Stimulated activated CD4-positive, alpha-beta T cell treated with anti-CD3 and anti-CD28 coated beads, Interleukin-1b, Interleukin-23, amount 100 ng/mL, for 48 hours (primary cell): ENCODE measurements around the gene FUT8.

Experiments
- DNase-seq: peaks from one replicate; pipeline ENCODE4 v3.0.0-alpha.2; 2020

The FUT8 gene

DNA sequence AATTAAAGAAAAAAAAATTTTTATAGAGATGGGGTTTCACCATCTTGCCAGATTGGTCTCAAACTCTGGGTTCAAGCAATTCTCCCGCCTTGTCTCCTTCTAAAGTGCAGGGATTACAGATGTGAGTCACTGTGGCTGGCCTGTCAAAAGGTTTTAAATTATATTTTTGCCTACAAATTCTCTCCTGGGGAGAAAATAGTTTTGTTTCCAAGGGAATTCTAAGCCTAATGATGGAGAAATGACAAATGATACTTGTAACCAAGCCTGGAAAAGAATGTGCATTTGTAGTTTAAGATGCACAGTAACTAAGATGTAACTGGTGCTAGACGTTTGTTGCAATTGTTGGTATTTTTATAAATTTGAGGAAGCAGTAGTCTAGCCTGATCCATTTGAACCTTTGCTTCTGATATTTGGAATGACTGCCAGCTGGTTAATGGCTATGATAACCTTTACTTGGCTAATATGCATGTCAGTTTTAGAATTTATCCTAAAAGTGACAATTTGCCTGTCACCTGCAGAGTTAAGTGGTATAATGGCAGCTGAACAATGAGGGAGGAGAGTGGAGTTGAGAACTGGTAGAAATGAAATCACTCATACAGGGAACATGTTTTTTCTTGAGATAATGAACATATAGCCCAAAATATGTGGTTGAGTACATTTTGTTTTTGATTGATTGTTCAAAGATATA lies 148.0 kb downstream of the FUT8 start:
- no peak for DNase-seq

DNA sequence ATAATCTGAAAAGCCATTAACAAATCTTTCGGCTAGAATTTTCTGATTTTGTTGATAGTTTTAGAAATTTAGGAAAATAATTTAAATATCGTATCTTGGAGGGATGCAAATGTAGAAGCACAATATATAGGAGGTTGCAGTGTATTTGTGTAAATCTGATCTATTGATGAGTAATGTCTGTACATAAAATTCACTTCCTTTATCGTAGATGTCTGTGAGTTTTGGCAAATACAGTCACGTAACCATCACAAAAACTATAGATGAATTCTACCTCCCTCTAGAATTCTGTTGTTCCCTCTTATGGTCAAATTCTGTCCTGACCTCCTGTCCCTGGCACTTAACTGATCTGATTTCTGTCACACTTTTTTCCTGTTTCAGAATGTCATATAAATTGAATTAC lies 151.8 kb downstream of the FUT8 start:
- no peak for DNase-seq

- DNase-seq: no peak
These were observed 153.4 kb downstream of the FUT8 start for GRCh38 chr14:65565948-65566347.

- no peak for DNase-seq
These were observed 154.4 kb downstream of the FUT8 start for GRCh38 chr14:65566820-65567522.

DNA sequence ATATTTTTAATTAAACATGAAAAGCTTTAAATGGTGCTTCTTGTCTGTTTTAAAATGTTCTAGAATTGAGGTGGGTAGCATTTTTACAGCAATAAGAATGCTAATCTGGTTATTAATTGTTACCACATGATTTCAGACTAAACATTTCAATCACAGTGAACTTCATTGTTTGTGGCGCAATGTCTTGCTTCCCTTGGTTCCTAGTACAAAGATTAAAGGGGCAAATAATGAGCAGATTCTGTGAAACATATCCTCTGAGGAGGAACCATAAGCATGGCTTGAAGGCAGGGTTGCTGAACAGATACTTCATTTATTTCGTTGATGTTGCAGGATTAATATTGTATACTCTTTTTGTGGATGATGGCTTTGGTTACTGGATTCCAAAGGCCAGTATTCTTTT lies 162.1 kb downstream of the FUT8 start:
- no peak for DNase-seq

- DNase-seq: no peak
These were observed 162.9 kb downstream of the FUT8 start for GRCh38 chr14:65575389-65575788.

GRCh38 chr14:65580973-65581372 lies 168.4 kb downstream of the FUT8 start:
- no peak for DNase-seq

- DNase-seq: no peak
These were observed 168.8 kb downstream of the FUT8 start for GRCh38 chr14:65581378-65581777.

DNA sequence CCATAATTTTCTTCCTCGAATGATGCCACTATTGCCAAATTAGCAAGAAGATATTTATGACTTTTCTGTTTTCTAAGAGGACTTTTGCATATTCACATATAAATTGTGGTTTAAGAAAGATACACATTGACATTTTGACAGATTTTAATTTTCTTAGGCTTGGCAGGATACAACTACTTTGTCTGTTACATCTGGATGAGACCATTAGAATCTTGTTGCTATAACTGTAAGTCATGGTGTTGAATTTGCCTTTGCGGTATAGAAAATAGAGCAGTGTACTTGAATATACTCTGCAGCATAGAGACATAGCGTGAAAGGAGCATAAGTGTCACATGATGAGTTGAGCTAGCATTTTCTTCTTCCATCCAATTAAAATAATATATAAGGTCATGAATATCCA lies 169.3 kb downstream of the FUT8 start:
- no peak for DNase-seq

- DNase-seq: no peak
These were observed 172.7 kb downstream of the FUT8 start for GRCh38 chr14:65585216-65585615.

- no peak for DNase-seq
These were observed 176.1 kb downstream of the FUT8 start for GRCh38 chr14:65588426-65589140.

- DNase-seq: no peak
These were observed 181.8 kb downstream of the FUT8 start for GRCh38 chr14:65594153-65594881.

DNA sequence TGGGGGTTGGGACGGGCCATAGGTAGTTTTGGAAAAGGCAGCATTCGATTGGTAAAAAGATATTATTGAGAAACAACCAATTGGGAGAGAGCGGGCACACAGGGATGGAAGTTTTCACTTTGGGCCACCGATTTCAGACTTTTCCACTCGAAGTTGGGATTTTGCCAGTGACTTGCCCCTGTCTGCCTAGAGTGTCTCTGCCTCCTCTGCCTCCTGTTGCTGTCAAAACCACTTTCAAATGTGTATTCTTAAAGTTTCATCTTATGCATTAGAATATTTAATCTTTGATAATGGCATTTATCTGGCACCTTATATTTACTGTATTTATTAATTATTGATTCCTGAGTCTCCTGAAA lies 182.3 kb downstream of the FUT8 start:
- no peak for DNase-seq

GRCh38 chr14:65599375-65599774 lies 186.8 kb downstream of the FUT8 start:
- no peak for DNase-seq

DNA sequence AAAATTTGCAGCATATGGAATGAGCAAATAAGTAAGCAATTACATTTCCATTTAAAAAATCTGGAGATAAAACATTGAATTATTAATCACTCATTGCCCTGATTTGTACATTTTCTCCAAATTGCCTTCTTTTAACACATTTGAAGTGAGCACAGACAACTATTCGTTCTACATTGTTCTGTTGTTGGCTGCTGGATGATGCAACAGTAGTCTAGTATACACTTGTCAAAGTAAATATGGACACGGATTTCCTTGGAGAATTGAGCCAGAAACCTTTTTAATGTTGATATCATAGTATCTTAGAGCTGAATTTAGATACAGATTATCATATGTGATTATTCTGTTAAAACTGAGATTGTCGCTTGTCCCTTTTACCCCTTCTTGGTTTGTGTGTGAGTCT lies 188.2 kb downstream of the FUT8 start:
- DNase-seq: no peak

DNA sequence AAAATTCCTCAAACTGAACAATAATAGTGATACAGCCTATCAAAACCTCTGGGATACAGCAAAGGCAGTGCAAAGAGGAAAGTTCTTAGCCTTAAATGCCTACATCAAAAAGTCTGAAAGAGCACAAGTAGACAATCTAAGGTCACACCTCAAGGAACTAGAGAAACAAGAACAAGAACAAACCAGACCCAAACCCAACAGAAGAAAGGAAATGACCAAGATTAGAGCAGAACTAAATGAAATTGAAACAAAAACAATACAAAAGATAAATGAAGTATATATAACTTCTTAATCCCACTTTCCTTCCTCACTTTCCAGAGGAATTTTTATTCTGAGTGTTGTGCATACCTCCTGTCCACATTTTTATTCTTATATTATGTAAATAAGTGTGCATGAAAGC lies 192.0 kb downstream of the FUT8 start:
- DNase-seq: no peak

GRCh38 chr14:65604936-65605335 lies 192.4 kb downstream of the FUT8 start:
- no peak for DNase-seq

- DNase-seq: no peak
These were observed 193.9 kb downstream of the FUT8 start for GRCh38 chr14:65606460-65606859.

- DNase-seq: no peak
These were observed 200.7 kb downstream of the FUT8 start for GRCh38 chr14:65613131-65613650.

- no peak for DNase-seq
These were observed 206.5 kb downstream of the FUT8 start for GRCh38 chr14:65618996-65619395.

DNA sequence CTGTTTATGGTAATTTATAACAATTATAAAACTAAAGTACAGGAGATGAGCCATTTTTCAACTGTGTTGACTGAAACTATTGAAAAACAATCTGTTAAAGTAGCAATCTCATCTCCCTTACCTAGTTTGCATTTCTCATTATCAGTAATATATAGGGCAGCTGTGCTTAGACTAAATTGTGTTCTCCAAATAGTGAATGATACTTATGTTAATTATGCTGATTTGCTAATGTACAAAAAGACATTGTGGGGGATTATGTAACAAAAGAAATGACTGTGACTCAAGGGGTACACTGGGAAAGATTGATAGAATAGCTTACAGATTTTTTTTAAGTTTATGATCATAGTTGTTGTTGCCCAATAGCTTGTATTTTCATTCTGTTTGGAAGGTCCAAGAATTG lies 207.7 kb downstream of the FUT8 start:
- no peak for DNase-seq

DNA sequence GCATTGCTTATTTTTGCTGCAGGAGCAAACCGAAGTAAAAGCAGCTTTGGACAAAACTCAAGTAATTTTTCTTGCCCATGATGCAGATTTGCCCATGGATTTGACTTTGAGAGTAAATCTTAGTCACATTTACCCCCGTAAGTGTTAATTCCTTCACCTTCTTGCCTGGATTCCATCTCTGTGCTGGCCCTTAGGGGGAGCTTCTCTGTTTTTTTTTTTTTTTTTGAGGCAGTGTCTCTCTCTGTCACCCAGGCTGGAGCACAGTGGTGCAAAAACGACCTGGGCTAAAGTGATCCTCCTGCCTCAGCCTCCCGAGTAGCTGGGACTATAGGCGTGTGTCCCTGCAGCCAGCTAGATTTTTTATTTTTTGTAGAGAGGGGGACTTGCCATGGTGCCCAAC lies 210.2 kb downstream of the FUT8 start:
- no peak for DNase-seq

DNA sequence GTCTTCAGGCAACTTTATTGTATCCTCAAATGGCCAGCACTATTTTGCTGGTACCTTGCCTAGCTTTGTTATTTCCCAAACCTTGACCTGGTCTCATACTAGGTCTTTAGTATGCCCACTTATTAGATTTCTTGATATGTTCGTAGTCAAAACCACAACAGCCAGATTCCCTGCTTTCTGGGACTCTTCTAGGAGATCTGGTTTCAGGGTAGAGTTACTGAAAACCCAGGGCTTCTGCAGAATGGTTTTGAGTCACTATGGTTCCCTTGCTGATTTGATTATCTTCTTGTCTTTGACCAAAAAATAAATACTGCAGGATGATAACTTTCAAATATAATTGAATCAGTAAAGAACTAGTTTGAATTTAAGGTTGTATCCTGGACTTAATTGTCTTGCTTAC lies 211.2 kb downstream of the FUT8 start:
- no peak for DNase-seq
